K562 (cell line): ENCODE data around the gene RECQL5. TPM values are rescaled to one million over a fixed set of nuclear protein-coding genes. Genes with fewer than 3 reads are reported as not detected.

Experiments used
- ATAC-seq: fragments of 200-7000 bp; cut with Tn5 transposase; 3 replicates; pipeline ENCODE4 v1.9.1; 2020; ENCODE audit warnings: moderate library complexity
- BruUV-seq: library from RNA; stranded (reverse); fragments of 400-500 nt; replicated peaks from 2 replicates; lab custom pipeline; 2021; lab: Mats Ljungman, UMichigan
- CTCF ChIA-PET: fragments of 300-600 bp; formaldehyde crosslinking; extraction: SDS; loops from one replicate; lab custom pipeline; 2021; ENCODE audit warnings: low intra/inter-chr PET ratio; lab: Yijun Ruan, JAX
- POLR2A ChIA-PET: fragments of 300-600, 350-650 bp; sonication (Branson Sonifier 250); formaldehyde crosslinking; extraction: SDS; loops from one replicate; lab custom pipeline; 2021; ENCODE audit warnings: antibody characterized with exemption, inconsistent platforms; lab: Yijun Ruan, JAX
- DNase-seq, 4 experiments: peaks; one replicate each; pipeline versions ENCODE4 v3.0.0 to v3.0.0-alpha.2; 2011 to 2018; ENCODE audit warnings: low spot score in 3 of 4, mixed read lengths in 3 of 4; ENCODE audit errors: extremely low read depth in 1 of 4
- FAIRE-seq: peaks from 2 replicates; lab custom pipeline; 2011; peaks lifted over from hg19 to GRCh38; lab: Jason Lieb, UNC
- H2AFZ ChIP-seq: 2 replicates; pipeline ENCODE4 v1.6.0; 2011; ENCODE audit warnings: low read depth, low read length, control low read depth, inconsistent platforms
- H3K27ac ChIP-seq: fragments of 200-600 bp; 3 replicates; pipeline ENCODE4 v1.8.0; 2011; ENCODE audit warnings: low read depth, mild to moderate bottlenecking, control low read depth, inconsistent platforms, low read length, moderate library complexity, mixed read lengths; ENCODE audit errors: extremely low read depth
- H3K27me3 ChIP-seq, 2 experiments: fragments of 300-600 bp in 1 of 2; 2 replicates in 1 of 2; 3 replicates in 1 of 2; pipeline versions ENCODE4 v1.6.0 to v1.8.0; 2011; ENCODE audit warnings: inconsistent platforms in 2 of 2, low read length in 2 of 2, mild to moderate bottlenecking in 1 of 2, mixed read lengths in 1 of 2, moderate library complexity in 1 of 2; ENCODE audit not compliant: control insufficient read depth in 2 of 2, insufficient read depth in 2 of 2
- H3K36me3 ChIP-seq: fragments of 300-600 bp; 3 replicates; pipeline ENCODE4 v1.8.0; 2011; ENCODE audit warnings: mild to moderate bottlenecking, low read length, inconsistent platforms; ENCODE audit not compliant: control insufficient read depth, insufficient read depth
- H3K4me1 ChIP-seq, 2 experiments: fragments of 200-600 bp in 1 of 2; replicated peaks in 1 of 2; 2 replicates in 1 of 2; 3 replicates in 1 of 2; pipeline versions ENCODE4 v1.5.1 to v1.8.0; 2011; ENCODE audit warnings: inconsistent platforms in 2 of 2, low read length in 2 of 2, mild to moderate bottlenecking in 1 of 2, mixed read lengths in 1 of 2, moderate library complexity in 1 of 2; ENCODE audit not compliant: control insufficient read depth in 2 of 2, insufficient read depth in 2 of 2
- H3K4me2 ChIP-seq: 2 replicates; pipeline ENCODE4 v1.6.1; 2011; ENCODE audit warnings: low read length, control low read depth, inconsistent platforms, mixed read lengths; ENCODE audit not compliant: insufficient read depth
- H3K4me3 ChIP-seq: fragments of 200-600 bp; sonication (generic), shearing (Covaris generic); 2 replicates; pipeline ENCODE4 v1.5.1; 2016; ENCODE audit warnings: control low read depth, inconsistent platforms
- H3K79me2 ChIP-seq: fragments of 200-600 bp; 3 replicates; pipeline ENCODE4 v1.8.0; 2011; ENCODE audit warnings: low read length, inconsistent platforms; ENCODE audit not compliant: control insufficient read depth, insufficient read depth
- H3K9ac ChIP-seq, 2 experiments: 2 replicates each; pipeline versions ENCODE4 v1.6.0 to v1.6.1; 2011; ENCODE audit warnings: low read depth in 2 of 2, low read length in 2 of 2, control low read depth in 1 of 2, inconsistent platforms in 1 of 2, mild to moderate bottlenecking in 1 of 2, mixed read lengths in 1 of 2; ENCODE audit not compliant: insufficient read depth in 1 of 2
- H3K9me1 ChIP-seq: one replicate; pipeline ENCODE4 v1.6.0; 2011; ENCODE audit warnings: inconsistent platforms, mild to moderate bottlenecking, low read length, moderate library complexity; ENCODE audit not compliant: control insufficient read depth, insufficient read depth
- H3K9me3 ChIP-seq: replicated peaks from 2 replicates; pipeline ENCODE4 v1.5.1; 2011; ENCODE audit warnings: low read depth, low read length, inconsistent platforms; ENCODE audit not compliant: control insufficient read depth, insufficient read depth
- H4K20me1 ChIP-seq: replicated peaks from 2 replicates; pipeline ENCODE4 v1.6.1; 2011; ENCODE audit warnings: low read length, inconsistent platforms, mixed read lengths; ENCODE audit not compliant: control insufficient read depth, insufficient read depth
- CUX1 ChIP-seq: fragments of 200-800 bp; sonication (Bioruptor generic); IDR thresholded peaks from 2 replicates; pipeline ENCODE4 v1.6.1; 2016; ENCODE audit warnings: missing genetic modification characterization, missing compliant biosample characterization
- ETV5 ChIP-seq: sonication (generic); formaldehyde crosslinking; IDR thresholded peaks from 2 replicates; pipeline ENCODE4 v1.4.0; 2020; ENCODE audit warnings: low read depth, mild to moderate bottlenecking, missing genetic modification reagents
- L3MBTL2 ChIP-seq: fragments of 450-650 bp; IDR thresholded peaks from 2 replicates; pipeline ENCODE4 v1.6.1; 2016; ENCODE audit warnings: mild to moderate bottlenecking, moderate library complexity
- MNT ChIP-seq, 2 experiments: fragments of 450-650 bp; conservative IDR thresholded peaks; 2 replicates each; pipeline ENCODE4 v1.6.1; 2017; ENCODE audit warnings: mild to moderate bottlenecking in 2 of 2, moderate library complexity in 2 of 2
- MTA1 ChIP-seq: fragments of 450-650 bp; IDR thresholded peaks from 2 replicates; pipeline ENCODE4 v1.6.1; 2017; ENCODE audit warnings: borderline replicate concordance
- TARDBP ChIP-seq: fragments of 450-650 bp; IDR thresholded peaks from 2 replicates; pipeline ENCODE4 v1.6.1; 2016
- TFAM ChIP-seq: fragments of 250-450 bp; sonication (Bioruptor Pico); conservative IDR thresholded peaks from 2 replicates; pipeline ENCODE4 v1.5.0; 2021; ENCODE audit warnings: mild to moderate bottlenecking, moderate library complexity
- ZBTB2 ChIP-seq: fragments of 450-650 bp; IDR thresholded peaks from 2 replicates; pipeline ENCODE4 v1.6.1; 2016; ENCODE audit warnings: antibody characterized with exemption
- WGBS: fragments of 100-300 bp; shearing (Covaris generic); methylation state at CpG from one replicate; pipeline ENCODE4 v1.1.6; 2016; ENCODE audit warnings: low coverage, mixed read lengths; ENCODE audit not compliant: insufficient coverage; ENCODE audit errors: missing lambda C conversion rate; 5-methylcytosine and 5-hydroxymethylcytosine counted together
- in situ Hi-C: fragments of 300-500 bp; cut with MboI; formaldehyde crosslinking; loops from 4 replicates; pipeline ENCODE4 v1.15.0; 2018; ENCODE audit warnings: inconsistent platforms, mixed read lengths
- intact Hi-C: fragments of 100-400 bp; cut with micrococcal nuclease; formaldehyde crosslinking; loops from 2 replicates; pipeline ENCODE4 v1.14.2; 2022
- polyA plus RNA-seq, 8 experiments: library from polyadenylated mRNA; depleted of rRNA in 4 of 8; stranded (reverse) in 5 of 8; unstranded in 3 of 8; fragments of >200 nt; fragmentation: Nextera tagmentation in 2 of 8; fragmentation: Illumina TruSeq in 1 of 8; extraction: Ambion mirVana in 2 of 8; extraction: Trizol in 1 of 8; gene quantifications; 2 replicates each; pipeline versions ENCODE4 v1.2.1 to v1.2.3, GENCODE V29; 2011 to 2014; ENCODE audit warnings: inconsistent platforms in 1 of 8, missing spikeins in 1 of 8
- total RNA-seq, 7 experiments: library from RNA; depleted of rRNA in 6 of 7; stranded (reverse); fragments of >200 nt in 6 of 7; fragmentation: Illumina TruSeq in 2 of 7; extraction: Trizol in 2 of 7; gene quantifications; 2 replicates each; pipeline versions ENCODE4 v1.2.1 to v1.2.3, GENCODE V29; 2011 to 2021; ENCODE audit warnings: low replicate concordance in 1 of 7

The RECQL5 gene
- total and polyA plus RNA-seq, 9 of the 15 experiments (the other 6 are each of a cell fraction or from before 2014, with no cell fraction given) = 4.1 to 34.8 (median 16.4) TPM

- Histone ChIP-seq H4K20me1 (peaks cover 7% of the 10 kb centered on the region), H3K27me3 (peaks cover 0 to 7% of the 10 kb centered on the region in 2 experiments; a peak in 2 of 5 replicates), H3K4me1 (peaks cover 6 to 63% of the 10 kb centered on the region in 2 experiments; a peak in 4 of 5 replicates), H3K36me3 (peaks cover 4% of the 10 kb centered on the region; the same call in 2 of the 3 replicates), H2AFZ (no peak overlapping the region), H3K9ac (no peak overlapping the region), H3K9me1 (no peaks in the 10 kb centered on the region), H3K79me2 (no peaks in the 10 kb centered on the region), H3K9me3 (no peaks in the 10 kb centered on the region), H3K4me3 (no peak overlapping the region), H3K4me2 (no peak overlapping the region), H3K27ac (no peak overlapping the region)
- POLR2A ChIA-PET = interaction anchor here (0.6 kb wide), 2 partner anchors 11 to 532 kb away, joined by 3 to 5 read pairs; no protein-coding TSS in a partner anchor
- intact Hi-C loops = no loop called here
- DNase-seq (no peak), ATAC-seq (no peak), FAIRE-seq (no peak)
- no TSS peak for BruUV-seq
- in situ Hi-C loops = no loop called here
- CTCF ChIA-PET = interaction anchor here (1.1 kb wide), 1 partner anchor 39 kb away, joined by 3 read pairs; the partner anchor contains the start of gene MYO15B
- TF ChIP-seq ZBTB2 = no peak
- TF ChIP-seq CUX1 = no peak
- no peak for TF ChIP-seq TARDBP
- TF ChIP-seq TFAM (CRISPR knock-in tag) = no peak
- TF ChIP-seq MNT (conservative IDR thresholded peaks at IDR 0.05) = no peak
- TF ChIP-seq L3MBTL2 = no peak
- TF ChIP-seq MTA1 = no peak
- no peak for TF ChIP-seq ETV5 (CRISPR knock-in tag)
- 92% methylated on average over 9 of the region's 10 CpGs for WGBS
Measured at GRCh38 chr17:75627094-75627493, 39.9 kb downstream of the RECQL5 start.
